ENCODE measurements around the gene PGA3.
"Not testable (repeated sequence)": the region's sequence is repeated elsewhere in the genome, so short reads cannot be mapped to it uniquely, and the experiment has no call there.

The PGA3 gene

GRCh38 chr11:61250796-61251765, 47.8 kb downstream of the PGA3 start:
- DNase-seq (ENCODE audit: low spot score): peak; percentile 81

- DNase-seq (ENCODE audit: low spot score): not testable (repeated sequence)
Measured at GRCh38 chr11:61252332-61252731, 49.0 kb downstream of the PGA3 start.

GRCh38 chr11:61254403-61255025, 51.2 kb downstream of the PGA3 start:
- DNase-seq (ENCODE audit: low spot score): no peak

- DNase-seq (ENCODE audit: low spot score): no peak
Measured at GRCh38 chr11:61256710-61257482, 53.6 kb downstream of the PGA3 start.

GRCh38 chr11:61258546-61258945, 55.2 kb downstream of the PGA3 start:
- DNase-seq (ENCODE audit: low spot score): no peak

GRCh38 chr11:61259363-61259762, 56.0 kb downstream of the PGA3 start:
- no peak for DNase-seq (ENCODE audit: low spot score)

Data from left forelimb (tissue), 1 donor.